Erythroblast (primary cell): Measurements from ENCODE around the gene ELOVL4.

ENCODE experiments used
- GATA1 ChIP-seq: IDR thresholded peaks from 2 replicates; pipeline ENCODE4 v1.6.1; 2011; ENCODE audit warnings: low read depth, mild to moderate bottlenecking, control low read depth, low read length, moderate library complexity
- POLR2A ChIP-seq: IDR thresholded peaks from 2 replicates; pipeline ENCODE4 v1.6.1; 2011; ENCODE audit warnings: mild to moderate bottlenecking, low read length

GRCh38 chr6:79878142-79878748 is 69.1 kb downstream of the ELOVL4 start:
- TF ChIP-seq POLR2A (no peak), GATA1 (no peak)
